ENCODE measurements around the gene CSGALNACT2. TPM values are rescaled to one million over a fixed set of nuclear protein-coding genes. Genes with fewer than 3 reads are reported as not detected.
A peak's percentile ranks its signal among the peaks of the same experiment; 100 is the strongest.

Gene CSGALNACT2
- total and polyA plus RNA-seq, 9 of the 15 experiments (the other 6 are each of a cell fraction or from before 2014, with no cell fraction given): 1.4 to 7.3 (median 3.5) TPM

GRCh38 chr10:43204943-43205671 lies 66.9 kb downstream of the CSGALNACT2 start (continued):
- TF ChIP-seq SMARCA5 (IDR thresholded peaks at IDR 0.05): peak; percentile 44; the same call in 1 of the 2 replicates
- peak; percentile 31; the same call in 1 of the 2 replicates for TF ChIP-seq SP1 (CRISPR knock-in tag; IDR thresholded peaks at IDR 0.05)
- TF ChIP-seq CBX5 (IDR thresholded peaks at IDR 0.05; ENCODE audit: borderline replicate concordance, low read depth): no peak
- no peak for TF ChIP-seq KDM5B (IDR thresholded peaks at IDR 0.05; ENCODE audit: insufficient replicate concordance, low read depth, low read length)
- peak; percentile 43; the same call in 1 of the 2 replicates for TF ChIP-seq TFAP4 (CRISPR knock-in tag; IDR thresholded peaks at IDR 0.05; ENCODE audit: borderline replicate concordance)
- TF ChIP-seq TRIM24 (IDR thresholded peaks at IDR 0.05): no peak
- TF ChIP-seq ZNF75A (CRISPR knock-in tag; IDR thresholded peaks at IDR 0.05): no peak
- TF ChIP-seq ESRRA (IDR thresholded peaks at IDR 0.05; ENCODE audit: borderline replicate concordance, low read depth): peak; percentile 41; the same call in 1 of the 2 replicates
- no peak for TF ChIP-seq ZNF224 (CRISPR knock-in tag; IDR thresholded peaks at IDR 0.05)
- TF ChIP-seq ZNF23 (CRISPR knock-in tag; IDR thresholded peaks at IDR 0.05): no peak
- TF ChIP-seq GABPB1 (CRISPR knock-in tag; IDR thresholded peaks at IDR 0.05): no peak
- 0 out of 4 replicates have a peak, but pooled peaks of 1 of the 2 experiments have one; percentile 22 for TF ChIP-seq MLLT1 (IDR thresholded peaks at IDR 0.05)
- no peak for TF ChIP-seq SOX6 (IDR thresholded peaks at IDR 0.05)
- no peak for TF ChIP-seq ZNF436 (CRISPR knock-in tag; IDR thresholded peaks at IDR 0.05)
- TF ChIP-seq DMBX1 (CRISPR knock-in tag; IDR thresholded peaks at IDR 0.05; ENCODE audit: borderline replicate concordance): no peak
